HG03159 (cell line): ENCODE data around the gene PARP4.
"Not testable (repeated sequence)": the region's sequence is repeated elsewhere in the genome, so short reads cannot be mapped to it uniquely, and the experiment has no call there.

Source experiments
- ATAC-seq: cut with Tn5 transposase; IDR thresholded peaks from one replicate; pipeline ENCODE4 v1.9.1; 2021; ENCODE audit warnings: mild to moderate bottlenecking, moderate library complexity; ENCODE audit not compliant: unreplicated experiment

PARP4 gene

DNA sequence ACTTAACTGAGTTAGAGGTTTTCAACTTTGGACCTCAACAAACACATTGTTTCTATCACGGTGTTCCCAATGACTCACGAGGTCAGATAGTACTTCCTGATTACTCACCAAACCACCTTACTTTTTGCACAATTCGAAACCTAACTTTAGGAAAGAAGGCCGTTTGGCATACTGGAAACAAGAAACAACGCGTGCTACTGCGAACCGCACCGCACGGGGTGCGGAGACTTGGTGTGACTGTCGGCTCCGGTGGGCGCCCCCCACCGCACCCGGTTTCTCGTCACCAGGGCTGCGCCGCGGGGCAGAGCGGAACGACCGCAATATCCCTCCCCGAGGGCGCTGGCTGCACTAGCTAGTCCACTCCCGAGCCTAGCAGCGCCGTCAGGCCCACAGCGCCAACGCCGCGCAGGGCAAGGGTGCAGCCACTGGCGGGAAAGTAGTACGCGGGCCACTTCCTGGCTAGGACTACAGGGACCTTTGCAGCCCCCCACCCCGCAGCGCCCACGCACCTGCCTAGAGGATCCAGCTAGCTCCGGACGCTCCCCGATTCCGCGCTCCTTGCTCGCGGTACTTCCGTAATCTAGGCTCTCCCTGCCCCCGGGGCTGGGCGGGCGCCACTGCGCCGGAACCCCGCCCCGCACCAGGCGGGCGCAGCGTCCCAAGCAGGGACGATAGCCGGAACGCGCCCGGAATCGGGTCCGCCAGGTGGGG lies at the start of gene PARP4:
PARP4 (minus strand) TSS at position 582 of the 711 bp plus-strand sequence. CDS start 9,002 bp downstream, outside the sequence.
- ATAC-seq: peak; percentile 85

DNA sequence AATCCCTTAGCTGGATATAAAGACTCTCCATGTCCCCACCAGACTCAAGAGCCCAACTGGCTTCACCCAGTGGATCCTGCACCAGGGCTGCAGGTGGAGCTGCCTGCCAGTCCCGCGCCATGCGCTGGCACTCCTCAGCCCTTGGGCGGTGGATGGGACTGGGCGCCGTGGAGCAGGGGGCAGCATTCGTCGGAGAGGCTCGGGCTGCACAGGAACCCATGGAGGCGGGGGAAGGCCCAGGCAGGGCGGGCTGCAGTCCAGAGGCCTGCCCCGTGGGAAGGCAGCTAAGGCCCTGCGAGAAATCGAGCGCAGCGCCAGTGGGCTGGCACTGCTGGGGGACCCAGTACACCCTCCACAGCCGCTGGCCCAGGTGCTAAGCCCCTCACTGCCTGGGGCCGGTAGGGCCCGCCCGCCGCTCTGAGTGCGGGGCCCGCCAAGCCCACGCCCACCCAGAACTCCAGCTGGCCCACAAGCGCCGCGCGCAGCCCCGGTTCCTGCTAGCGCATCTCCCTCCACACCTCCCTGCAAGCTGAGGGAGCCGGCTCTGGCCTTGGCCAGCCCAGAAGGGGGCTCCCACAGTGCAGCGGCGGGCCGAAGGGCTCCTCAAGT lies 48.1 kb upstream of the PARP4 start:
- not testable (repeated sequence) for ATAC-seq

- not testable (repeated sequence) for ATAC-seq
Observed at GRCh38 chr13:24559431-24560218, 47.0 kb upstream of the PARP4 start.

DNA sequence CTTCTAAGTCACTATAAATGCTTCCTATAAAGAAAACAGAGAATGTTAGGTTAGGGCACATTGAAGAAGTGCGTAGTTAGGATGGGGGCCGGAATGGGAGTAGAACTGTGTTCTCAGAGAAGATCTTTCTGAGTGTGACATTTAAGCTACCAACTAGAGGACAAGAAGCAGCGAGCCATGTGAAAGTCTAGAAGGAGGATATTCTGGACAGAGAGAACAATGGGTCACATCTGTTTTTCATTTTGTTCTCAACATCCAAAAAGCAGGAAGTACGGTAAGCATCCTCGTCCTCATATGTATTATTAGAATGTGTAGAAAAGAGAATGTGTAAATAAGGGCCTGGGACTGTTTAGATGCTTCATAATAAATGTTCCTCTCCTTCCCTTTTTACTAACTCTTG lies 44.5 kb upstream of the PARP4 start:
- no peak for ATAC-seq

DNA sequence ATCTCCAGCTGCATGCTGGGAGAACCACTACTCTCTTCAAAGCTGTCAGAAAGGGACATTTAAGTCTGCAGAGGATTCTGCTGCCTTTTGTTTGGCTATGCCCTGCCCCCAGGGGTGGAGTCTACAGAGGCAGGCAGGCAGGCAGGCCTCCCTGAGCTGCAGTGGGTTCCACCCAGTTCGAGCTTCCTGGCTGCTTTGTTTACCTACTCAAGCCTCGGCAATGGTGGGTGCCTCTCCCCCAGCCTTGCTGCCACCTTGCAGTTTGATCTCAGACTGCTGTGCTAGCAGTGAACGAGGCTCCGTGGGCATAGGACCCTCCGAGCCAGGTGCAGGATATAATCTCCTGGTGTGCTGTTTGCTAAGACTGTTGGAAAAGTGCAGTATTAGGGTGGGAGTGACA lies 41.3 kb upstream of the PARP4 start:
- ATAC-seq: not testable (repeated sequence)

DNA sequence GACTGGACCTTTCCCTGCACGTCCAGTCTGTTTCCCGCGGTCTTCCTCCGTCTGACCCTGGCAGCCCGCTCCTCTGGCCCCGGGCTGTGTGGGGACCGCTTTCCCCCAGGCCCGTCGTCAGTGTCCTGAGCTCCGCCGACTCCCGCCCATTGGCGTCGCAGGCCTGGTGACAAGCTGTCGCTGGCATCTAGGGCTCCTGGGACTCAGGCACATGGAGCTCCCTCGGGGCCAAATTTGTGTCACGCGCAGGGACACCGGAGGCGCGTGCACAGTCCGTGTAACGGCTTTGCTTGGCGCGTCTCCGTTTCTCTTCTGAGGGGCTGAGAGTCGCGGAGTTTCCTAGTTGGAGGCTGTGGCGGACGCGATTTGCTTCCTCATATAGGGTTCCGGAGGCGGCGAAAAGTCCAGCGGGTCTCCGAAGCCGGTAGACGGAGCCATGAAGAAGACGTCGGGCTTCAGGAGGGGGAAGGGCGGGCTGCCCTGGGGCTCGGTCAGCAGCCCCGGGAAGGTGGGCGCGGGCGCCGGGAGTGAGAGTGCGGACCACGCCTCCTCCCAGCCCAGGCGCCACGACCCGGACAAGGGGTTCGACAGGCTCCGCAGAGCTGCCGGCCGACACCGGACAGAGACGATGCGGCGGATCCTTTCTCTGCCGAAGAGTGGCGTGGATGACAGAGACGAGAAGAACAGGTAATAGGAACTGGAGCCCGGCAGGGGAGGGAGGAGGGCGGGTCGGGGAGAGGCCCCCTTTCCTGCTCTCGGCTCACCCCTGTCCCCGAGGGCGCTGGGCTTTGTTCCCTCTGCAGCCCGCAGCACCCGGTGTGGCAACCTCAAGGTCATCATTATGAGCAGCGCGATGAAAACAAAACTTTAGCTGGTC lies 29.1 kb upstream of the PARP4 start:
- not testable (repeated sequence) for ATAC-seq

DNA sequence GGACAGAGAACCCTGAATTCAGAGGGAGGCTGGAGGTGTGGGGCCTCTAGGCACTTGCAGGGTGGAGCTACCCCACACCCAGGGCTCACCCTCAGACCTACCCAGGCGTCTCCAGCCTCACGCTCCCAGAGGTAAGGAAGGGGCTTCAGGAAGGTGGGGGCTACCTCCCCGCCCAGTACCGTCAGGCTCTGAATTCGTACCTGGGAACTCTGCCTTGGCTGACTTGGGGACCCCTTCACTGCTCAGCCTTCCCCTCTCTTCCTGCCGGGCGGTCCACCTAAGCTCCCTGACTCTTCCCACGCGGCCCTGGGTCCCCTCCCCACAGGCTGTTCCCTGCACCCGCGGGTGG lies 28.5 kb upstream of the PARP4 start:
- no peak for ATAC-seq

DNA sequence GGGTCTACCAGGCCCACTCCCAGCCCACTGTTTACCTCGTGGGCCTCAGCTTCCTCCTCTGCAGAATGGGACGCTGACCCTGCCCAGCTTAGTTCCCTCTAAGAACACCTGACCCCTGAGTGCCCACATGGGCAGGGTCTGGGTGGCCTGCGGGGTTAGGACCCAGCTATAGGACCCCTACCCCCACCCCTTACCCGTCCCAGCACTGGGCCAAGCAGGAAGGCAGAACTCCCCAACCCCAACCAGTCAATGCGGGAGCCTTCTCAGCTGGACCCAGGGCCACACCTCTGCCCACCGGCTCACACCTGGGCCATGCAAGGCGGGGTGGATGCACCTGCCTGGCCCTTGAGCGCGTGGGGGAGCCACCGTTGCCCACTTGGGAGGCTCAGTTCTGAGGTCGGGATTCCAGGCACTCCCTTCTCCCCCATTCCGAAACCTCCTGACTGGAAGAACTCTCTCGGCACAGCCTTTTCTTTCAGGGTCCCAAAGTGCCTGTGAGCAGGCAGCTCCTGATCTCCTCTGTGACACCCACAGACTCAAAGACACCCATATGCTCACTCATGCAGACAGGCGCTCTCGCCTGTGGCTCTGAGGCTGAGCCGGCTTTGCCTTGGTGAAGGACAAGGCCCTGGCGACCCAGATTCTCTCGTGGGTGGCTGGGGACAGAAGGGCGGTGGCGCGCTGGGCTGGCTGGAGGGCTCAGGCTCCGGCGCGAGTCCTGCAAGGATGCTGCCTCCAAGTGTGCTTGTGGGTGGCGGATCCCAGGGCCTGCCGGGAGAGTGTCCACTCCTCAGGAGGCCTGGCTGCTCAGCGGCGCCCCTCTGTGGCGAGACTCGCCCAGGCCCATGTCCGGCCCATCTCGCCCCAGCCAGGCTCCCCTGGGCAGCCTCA lies 27.9 kb upstream of the PARP4 start:
- ATAC-seq: no peak

DNA sequence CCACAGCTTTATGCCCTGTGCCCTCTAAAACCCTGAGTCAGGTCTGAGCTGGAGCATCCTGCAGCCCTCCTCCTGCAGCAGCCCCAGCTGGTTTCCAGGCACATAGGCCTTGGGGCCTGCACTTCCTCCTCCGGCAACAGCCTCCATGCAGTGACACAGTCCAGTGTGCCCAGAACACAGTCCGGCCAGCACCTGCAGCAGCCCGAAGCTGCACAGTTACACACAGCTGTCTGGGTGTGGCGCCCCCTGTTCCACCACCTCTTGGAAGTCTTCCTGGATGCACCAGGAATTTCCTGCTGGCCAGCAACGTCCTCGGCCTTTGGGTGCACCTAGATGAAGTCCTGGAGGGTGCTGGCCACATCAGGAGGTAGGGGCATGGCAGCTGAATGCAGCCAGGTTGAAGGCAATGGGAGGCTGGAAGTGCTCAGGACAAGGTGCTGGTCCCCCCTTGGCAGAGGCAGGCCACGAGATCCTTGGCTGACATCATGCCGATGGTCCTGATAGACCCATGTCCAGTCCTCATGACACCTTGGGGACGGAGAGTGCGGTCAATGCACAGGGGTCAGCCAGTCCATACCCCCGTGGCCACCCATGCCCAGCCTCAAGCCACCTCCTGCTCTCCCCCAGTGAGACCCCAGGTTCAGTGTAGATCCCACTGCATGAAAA lies 27.1 kb upstream of the PARP4 start:
- ATAC-seq: no peak

DNA sequence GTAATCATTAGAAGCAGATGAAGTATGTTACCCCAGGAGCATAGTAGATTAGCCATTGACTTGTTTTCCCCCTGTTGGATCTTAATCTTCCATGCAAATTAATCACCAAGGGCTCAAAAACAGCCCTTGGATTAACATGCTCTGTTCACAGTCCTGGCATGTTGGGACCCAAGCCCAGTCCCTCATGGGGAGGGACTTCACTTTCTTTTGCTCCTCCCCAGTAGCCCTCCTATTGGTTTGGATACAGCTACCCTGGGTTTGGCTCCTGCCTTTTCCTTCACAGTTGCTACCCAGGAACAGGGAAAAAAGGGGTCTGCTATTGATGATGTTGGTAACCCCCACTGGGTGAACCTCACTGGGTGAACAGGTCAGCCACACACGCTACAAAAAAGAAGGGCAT lies 16.9 kb upstream of the PARP4 start:
- no peak for ATAC-seq

DNA sequence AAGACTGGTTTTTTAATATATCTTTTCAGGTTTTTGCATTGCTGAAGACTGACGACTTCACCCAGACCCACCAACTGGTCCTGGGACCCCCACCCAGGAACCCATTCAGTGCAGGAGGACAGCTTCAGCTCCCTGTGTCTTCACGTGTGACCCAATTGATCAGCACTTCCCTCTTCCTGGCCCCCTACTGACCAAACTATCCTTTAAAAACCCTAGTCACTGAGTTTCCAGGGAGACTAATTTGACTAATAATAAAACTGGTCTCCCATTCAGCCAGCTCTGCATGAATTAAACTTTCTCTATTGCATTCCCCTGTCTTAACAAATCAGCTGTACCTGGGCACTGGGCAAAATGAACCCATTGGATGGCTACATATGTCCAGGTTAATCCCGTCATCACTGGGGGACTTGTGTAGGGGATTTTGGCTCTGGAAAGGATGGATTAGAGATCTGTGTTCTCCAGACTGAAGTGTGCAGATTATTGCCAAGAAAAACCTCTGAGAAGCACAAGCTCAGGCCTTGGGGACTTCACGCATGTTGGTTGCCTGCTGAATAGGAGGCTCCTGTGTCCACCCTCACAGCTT lies 16.3 kb upstream of the PARP4 start:
- ATAC-seq: no peak

GRCh38 chr13:24527266-24527775 lies 14.7 kb upstream of the PARP4 start:
- ATAC-seq: no peak

- no peak for ATAC-seq
Observed at GRCh38 chr13:24520733-24521132, 8.2 kb upstream of the PARP4 start.

DNA sequence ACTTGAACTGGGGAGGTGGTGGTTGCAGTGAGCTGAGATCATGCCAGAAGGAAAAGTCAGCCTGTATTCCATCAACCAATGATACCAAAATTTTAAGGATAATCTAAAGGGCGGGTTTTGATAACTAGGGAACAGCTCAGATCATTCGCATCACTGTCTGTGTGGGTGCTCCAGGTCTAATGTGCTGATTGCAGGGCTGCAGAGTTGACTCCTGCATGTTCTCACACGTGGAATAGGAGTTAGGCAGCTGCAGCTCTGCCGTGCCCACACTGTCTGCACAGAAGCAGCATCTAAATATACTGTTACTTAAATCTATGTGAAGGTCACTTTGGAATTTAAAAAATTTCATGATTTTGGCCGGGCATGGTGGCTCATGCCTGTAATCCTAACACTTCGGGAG lies 4.3 kb upstream of the PARP4 start:
- no peak for ATAC-seq

DNA sequence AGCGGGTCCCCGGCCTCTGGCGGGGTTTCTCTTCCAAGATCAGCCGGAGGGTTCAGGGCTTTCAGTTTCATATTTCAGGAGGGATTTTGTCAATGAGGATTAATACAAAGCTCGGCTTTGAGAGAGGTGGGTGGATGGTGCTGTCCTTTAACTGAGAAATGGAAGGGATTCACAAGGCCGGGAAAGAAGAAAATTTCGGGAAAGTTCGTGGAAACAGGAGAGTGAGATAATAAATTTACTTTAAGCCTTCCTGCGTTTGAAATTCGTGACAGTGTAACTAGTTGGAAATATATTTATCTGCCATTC lies 283 bp upstream of the PARP4 start:
- ATAC-seq: no peak

DNA sequence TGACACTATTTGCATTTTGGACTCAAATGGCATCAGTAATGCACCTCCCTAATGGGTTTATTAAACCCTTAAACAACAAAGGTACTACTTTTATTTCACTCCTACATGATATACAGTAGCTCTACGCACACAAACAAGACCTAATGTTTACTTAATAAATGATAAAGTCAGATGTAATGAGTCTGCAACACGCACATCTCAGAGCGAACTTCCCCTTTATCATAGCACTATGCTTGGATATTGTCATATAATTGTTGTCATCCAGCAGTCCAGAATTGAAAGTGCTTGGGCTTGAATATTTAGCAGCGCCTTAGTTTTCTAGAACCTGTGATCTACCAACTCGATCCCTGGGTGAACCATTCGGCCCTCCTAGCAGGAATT lies 772 bp downstream of the PARP4 start:
- peak; percentile 25 for ATAC-seq

- ATAC-seq: no peak
Observed at GRCh38 chr13:24511019-24511815, 1.4 kb downstream of the PARP4 start.

GRCh38 chr13:24506698-24507335 lies 5.8 kb downstream of the PARP4 start:
- ATAC-seq: no peak
